ENCODE measurements around the gene PPM1D.

The PPM1D gene

GRCh38 chr17:60618854-60619526, 19.0 kb downstream of the PPM1D start:
- Histone ChIP-seq H3K4me1 (ENCODE audit: low read length) (no peaks in the 10 kb centered on the region), H3K79me2 (ENCODE audit: low read length) (peaks cover 97% of the 10 kb centered on the region), H3F3A (ENCODE audit: insufficient read depth, low read length) (no peaks in the 10 kb centered on the region), H3K9ac (ENCODE audit: low read length) (no peak overlapping the region), H3K9me3 (replicated peaks; ENCODE audit: insufficient read depth, low read length) (no peaks in the 10 kb centered on the region), H2AFZ (ENCODE audit: low read length) (no peak overlapping the region), H3K36me3 (replicated peaks; ENCODE audit: insufficient read depth, low read length) (0 out of 2 replicates have a peak, but pooled peaks cover 3% of the 10 kb centered on the region), H3K27me3 (replicated peaks; ENCODE audit: insufficient read depth, low read length) (no peaks in the 10 kb centered on the region), H4K20me1 (ENCODE audit: insufficient read depth, low read length) (peaks cover 6% of the 10 kb centered on the region; the same call in 1 of the 2 replicates), H3K4me2 (ENCODE audit: low read depth, low read length) (no peak overlapping the region), H3K27ac (ENCODE audit: low read length) (no peak overlapping the region), H3K9me2 (replicated peaks; ENCODE audit: insufficient read depth, low read length) (no peaks in the 10 kb centered on the region), H3K4me3 (ENCODE audit: low read length) (no peak overlapping the region)
- DNase-seq: no peak
- TF ChIP-seq, protein P1, sequence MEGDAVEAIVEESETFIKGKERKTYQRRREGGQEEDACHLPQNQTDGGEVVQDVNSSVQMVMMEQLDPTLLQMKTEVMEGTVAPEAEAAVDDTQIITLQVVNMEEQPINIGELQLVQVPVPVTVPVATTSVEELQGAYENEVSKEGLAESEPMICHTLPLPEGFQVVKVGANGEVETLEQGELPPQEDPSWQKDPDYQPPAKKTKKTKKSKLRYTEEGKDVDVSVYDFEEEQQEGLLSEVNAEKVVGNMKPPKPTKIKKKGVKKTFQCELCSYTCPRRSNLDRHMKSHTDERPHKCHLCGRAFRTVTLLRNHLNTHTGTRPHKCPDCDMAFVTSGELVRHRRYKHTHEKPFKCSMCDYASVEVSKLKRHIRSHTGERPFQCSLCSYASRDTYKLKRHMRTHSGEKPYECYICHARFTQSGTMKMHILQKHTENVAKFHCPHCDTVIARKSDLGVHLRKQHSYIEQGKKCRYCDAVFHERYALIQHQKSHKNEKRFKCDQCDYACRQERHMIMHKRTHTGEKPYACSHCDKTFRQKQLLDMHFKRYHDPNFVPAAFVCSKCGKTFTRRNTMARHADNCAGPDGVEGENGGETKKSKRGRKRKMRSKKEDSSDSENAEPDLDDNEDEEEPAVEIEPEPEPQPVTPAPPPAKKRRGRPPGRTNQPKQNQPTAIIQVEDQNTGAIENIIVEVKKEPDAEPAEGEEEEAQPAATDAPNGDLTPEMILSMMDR (IDR thresholded peaks at IDR 0.05; ENCODE audit: low read length): no peak
- TF ChIP-seq EZH2phosphoT487 (IDR thresholded peaks at IDR 0.05; ENCODE audit: low read length) (no peak), EZH2 (optimal IDR thresholded peaks at IDR 0.05; ENCODE audit: low read depth, low read length) (no peak)

GRCh38 chr17:60622961-60623360, 23.0 kb downstream of the PPM1D start:
- Histone ChIP-seq H3F3A (ENCODE audit: insufficient read depth, low read length) (no peaks in the 10 kb centered on the region), H3K4me3 (ENCODE audit: low read length) (no peak overlapping the region), H3K9me2 (replicated peaks; ENCODE audit: insufficient read depth, low read length) (no peaks in the 10 kb centered on the region), H3K27me3 (replicated peaks; ENCODE audit: insufficient read depth, low read length) (no peaks in the 10 kb centered on the region), H3K4me1 (ENCODE audit: low read length) (no peaks in the 10 kb centered on the region), H2AFZ (ENCODE audit: low read length) (no peak overlapping the region), H3K27ac (ENCODE audit: low read length) (no peak overlapping the region), H3K9me3 (replicated peaks; ENCODE audit: insufficient read depth, low read length) (no peaks in the 10 kb centered on the region), H4K20me1 (ENCODE audit: insufficient read depth, low read length) (peaks cover 9% of the 10 kb centered on the region; the same call in 1 of the 2 replicates), H3K36me3 (replicated peaks; ENCODE audit: insufficient read depth, low read length) (peaks cover 4% of the 10 kb centered on the region; the same call in 1 of the 2 replicates), H3K9ac (ENCODE audit: low read length) (no peak overlapping the region), H3K79me2 (ENCODE audit: low read length) (peaks cover 76% of the 10 kb centered on the region), H3K4me2 (ENCODE audit: low read depth, low read length) (no peak overlapping the region)
- DNase-seq: no peak
- TF ChIP-seq, protein P1 (IDR thresholded peaks at IDR 0.05; ENCODE audit: low read length): no peak
- TF ChIP-seq EZH2 (optimal IDR thresholded peaks at IDR 0.05; ENCODE audit: low read depth, low read length) (no peak), EZH2phosphoT487 (IDR thresholded peaks at IDR 0.05; ENCODE audit: low read length) (no peak)

- TF ChIP-seq, protein P1 (IDR thresholded peaks at IDR 0.05; ENCODE audit: low read length): no peak
- no peak for TF ChIP-seq EZH2phosphoT487 (IDR thresholded peaks at IDR 0.05; ENCODE audit: low read length)
- TF ChIP-seq EZH2 (optimal IDR thresholded peaks at IDR 0.05; ENCODE audit: low read depth, low read length): no peak
Measured at GRCh38 chr17:60623415-60623814, 23.4 kb downstream of the PPM1D start.

More at GRCh38 chr17:60623415-60623814, 23.4 kb downstream of the PPM1D start:
- no peaks in the 10 kb centered on the region for H3K9me2 ChIP-seq (replicated peaks; ENCODE audit: insufficient read depth, low read length)
- no peaks in the 10 kb centered on the region for H3K27me3 ChIP-seq (replicated peaks; ENCODE audit: insufficient read depth, low read length)
- no peak overlapping the region for H3K4me2 ChIP-seq (ENCODE audit: low read depth, low read length)
- H4K20me1 ChIP-seq (ENCODE audit: insufficient read depth, low read length): peaks cover 9% of the 10 kb centered on the region; the same call in 1 of the 2 replicates
- peaks cover 76% of the 10 kb centered on the region for H3K79me2 ChIP-seq (ENCODE audit: low read length)
- H3K27ac ChIP-seq (ENCODE audit: low read length): no peak overlapping the region
- DNase-seq: no peak
- no peak overlapping the region for H3K9ac ChIP-seq (ENCODE audit: low read length)
- H3K9me3 ChIP-seq (replicated peaks; ENCODE audit: insufficient read depth, low read length): no peaks in the 10 kb centered on the region
- H3K4me1 ChIP-seq (ENCODE audit: low read length): no peaks in the 10 kb centered on the region
- no peak overlapping the region for H3K4me3 ChIP-seq (ENCODE audit: low read length)
- H3K36me3 ChIP-seq (replicated peaks; ENCODE audit: insufficient read depth, low read length): peaks cover 4% of the 10 kb centered on the region; the same call in 1 of the 2 replicates
- no peak overlapping the region for H2AFZ ChIP-seq (ENCODE audit: low read length)
- no peaks in the 10 kb centered on the region for H3F3A ChIP-seq (ENCODE audit: insufficient read depth, low read length)

Measured in MM.1S (cell line).